BLaER1 treated with 17β-estradiol and CSF1 and Interleukin-3, amounts not matched to agents 10 nM and 100 nM (cell line): ENCODE measurements around the gene ATP6V1F.

Experiments
- H3K27ac ChIP-seq, 11 experiments: shearing (Covaris generic); formaldehyde crosslinking; 2 replicates each; pipeline ENCODE4 v1.8.1; 2022
- H3K27me3 ChIP-seq, 11 experiments: shearing (Covaris generic); formaldehyde crosslinking; 2 replicates each; pipeline ENCODE4 v1.8.1; 2022
- H3K36me3 ChIP-seq, 11 experiments: shearing (Covaris generic); formaldehyde crosslinking; 2 replicates each; pipeline ENCODE4 v1.8.1; 2022
- H3K4me1 ChIP-seq, 10 experiments: shearing (Covaris generic); formaldehyde crosslinking; 2 replicates each; pipeline ENCODE4 v1.8.1; 2022
- H3K4me2 ChIP-seq, 11 experiments: shearing (Covaris generic); formaldehyde crosslinking; 2 replicates each; pipeline ENCODE4 v1.8.1; 2022
- H3K4me3 ChIP-seq, 10 experiments: shearing (Covaris generic); formaldehyde crosslinking; 2 replicates each; pipeline ENCODE4 v1.8.1; 2022
- H3K9ac ChIP-seq, 11 experiments: shearing (Covaris generic); formaldehyde crosslinking; 2 replicates each; pipeline ENCODE4 v1.8.1; 2022
- H3K9me3 ChIP-seq, 11 experiments: shearing (Covaris generic); formaldehyde crosslinking; replicated peaks in 1 of 11; 2 replicates each; pipeline ENCODE4 v1.8.1; 2022
- H4K20me1 ChIP-seq, 11 experiments: shearing (Covaris generic); formaldehyde crosslinking; 2 replicates each; pipeline ENCODE4 v1.8.1; 2022
- Cebpa-rat ChIP-seq, 11 experiments: shearing (Covaris generic); IDR thresholded peaks; 2 replicates each; pipeline ENCODE4 v1.8.1; 2022

Gene ATP6V1F

GRCh38 chr7:128827971-128828711 lies 34.5 kb upstream of the ATP6V1F start:
- peaks cover 0 to 11% (median 0%) of the 10 kb centered on the region in 11 experiments; a peak in 5 of 22 replicates for H4K20me1 ChIP-seq
- no peak overlapping the region for H3K27ac ChIP-seq
- no peak overlapping the region for H3K9ac ChIP-seq
- TF ChIP-seq Cebpa-rat (IDR thresholded peaks at IDR 0.05) = no peak
- H3K4me2 ChIP-seq = no peak overlapping the region
- H3K27me3 ChIP-seq = peaks cover 28 to 49% (median 37%) of the 10 kb centered on the region in 11 experiments
- peaks cover 33 to 40% (median 37%) of the 10 kb centered on the region in 10 experiments for H3K4me1 ChIP-seq
- no peak overlapping the region for H3K4me3 ChIP-seq
- no peaks in the 10 kb centered on the region for H3K9me3 ChIP-seq
- no peaks in the 10 kb centered on the region for H3K36me3 ChIP-seq

GRCh38 chr7:128829391-128830166 lies 33.1 kb upstream of the ATP6V1F start:
- peaks cover 38 to 48% (median 41%) of the 10 kb centered on the region in 10 experiments for H3K4me1 ChIP-seq
- H4K20me1 ChIP-seq = peaks cover 0 to 11% (median 0%) of the 10 kb centered on the region in 11 experiments; a peak in 4 of 22 replicates
- peak overlapping the region in 8 of 10 experiments; percentile 30 to 62 (median 42); a peak in 10 of 20 replicates for H3K4me3 ChIP-seq
- peak overlapping the region; percentile 80 to 94 (median 87) for H3K4me2 ChIP-seq
- H3K9me3 ChIP-seq = no peaks in the 10 kb centered on the region
- no peaks in the 10 kb centered on the region for H3K36me3 ChIP-seq
- H3K27me3 ChIP-seq = peaks cover 28 to 49% (median 37%) of the 10 kb centered on the region in 11 experiments
- H3K9ac ChIP-seq = no peak overlapping the region
- no peak for TF ChIP-seq Cebpa-rat (IDR thresholded peaks at IDR 0.05)
- no peak overlapping the region for H3K27ac ChIP-seq

- Histone ChIP-seq H3K36me3 (no peaks in the 10 kb centered on the region), H3K4me2 (peak within 1 kb of the TSS; percentile 80 to 94 (median 87)), H3K27ac (peak within 1 kb of the TSS in 4 of 11 experiments; percentile 2 to 34 (median 9); a peak in 2 of 22 replicates), H3K9me3 (no peaks in the 10 kb centered on the region), H3K9ac (peak within 1 kb of the TSS in 6 of 11 experiments; percentile 12 to 61 (median 39); a peak in 8 of 22 replicates), H3K4me3 (peak within 1 kb of the TSS; percentile 30 to 62 (median 42)), H3K27me3 (peaks cover 28 to 49% (median 37%) of the 10 kb centered on the region in 11 experiments), H3K4me1 (peaks cover 38 to 48% (median 41%) of the 10 kb centered on the region in 10 experiments), H4K20me1 (peaks cover 0 to 17% (median 0%) of the 10 kb centered on the region in 11 experiments; a peak in 4 of 22 replicates)
- no peak for TF ChIP-seq Cebpa-rat (IDR thresholded peaks at IDR 0.05)
These were observed 32.2 kb upstream of the ATP6V1F start, which contains the start of gene FLNC for GRCh38 chr7:128830231-128831177. Gene FLNC (plus strand): TSS chr7:128830406. CDS start chr7:128830638, 232 bp downstream.

- Histone ChIP-seq H4K20me1 (peaks cover 0 to 17% (median 0%) of the 10 kb centered on the region in 11 experiments; a peak in 4 of 22 replicates), H3K4me1 (peaks cover 38 to 48% (median 41%) of the 10 kb centered on the region in 10 experiments), H3K4me3 (peak overlapping the region in 5 of 10 experiments; percentile 10 to 52 (median 38); a peak in 9 of 20 replicates), H3K9me3 (no peaks in the 10 kb centered on the region), H3K27ac (peak overlapping the region in 4 of 11 experiments; percentile 2 to 34 (median 9); a peak in 2 of 22 replicates), H3K4me2 (peak overlapping the region; percentile 80 to 94 (median 87)), H3K9ac (peak overlapping the region in 6 of 11 experiments; percentile 12 to 61 (median 39); a peak in 7 of 22 replicates), H3K27me3 (peaks cover 28 to 49% (median 37%) of the 10 kb centered on the region in 11 experiments), H3K36me3 (no peaks in the 10 kb centered on the region)
- TF ChIP-seq Cebpa-rat (IDR thresholded peaks at IDR 0.05) = no peak
These were observed 31.3 kb upstream of the ATP6V1F start for GRCh38 chr7:128831178-128831993.

GRCh38 chr7:128831994-128832879 lies 30.4 kb upstream of the ATP6V1F start:
- Histone ChIP-seq H3K4me2 (peak overlapping the region; percentile 80 to 94 (median 87)), H3K36me3 (no peaks in the 10 kb centered on the region), H3K9me3 (no peaks in the 10 kb centered on the region), H3K27ac (peak overlapping the region in 5 of 11 experiments; percentile 1 to 58 (median 37); a peak in 7 of 22 replicates), H3K4me3 (peak overlapping the region in 7 of 10 experiments; percentile 0 to 52 (median 26); a peak in 6 of 20 replicates), H3K4me1 (peaks cover 38 to 48% (median 41%) of the 10 kb centered on the region in 10 experiments), H3K27me3 (peaks cover 28 to 49% (median 37%) of the 10 kb centered on the region in 11 experiments), H4K20me1 (peaks cover 0 to 17% (median 0%) of the 10 kb centered on the region in 11 experiments; a peak in 4 of 22 replicates), H3K9ac (peak overlapping the region in 6 of 11 experiments; percentile 1 to 61 (median 28); a peak in 9 of 22 replicates)
- TF ChIP-seq Cebpa-rat (IDR thresholded peaks at IDR 0.05) = no peak

- H3K9me3 ChIP-seq = no peaks in the 10 kb centered on the region
- peaks cover 0 to 17% (median 0%) of the 10 kb centered on the region in 11 experiments; a peak in 4 of 22 replicates for H4K20me1 ChIP-seq
- no peak for TF ChIP-seq Cebpa-rat (IDR thresholded peaks at IDR 0.05)
- H3K4me1 ChIP-seq = peaks cover 38 to 48% (median 41%) of the 10 kb centered on the region in 10 experiments
- H3K4me3 ChIP-seq = no peak overlapping the region
- peaks cover 28 to 49% (median 37%) of the 10 kb centered on the region in 11 experiments for H3K27me3 ChIP-seq
- H3K4me2 ChIP-seq = peak overlapping the region; percentile 80 to 94 (median 87)
- H3K27ac ChIP-seq = peak overlapping the region in 4 of 11 experiments; percentile 22 to 58 (median 37); a peak in 4 of 22 replicates
- no peaks in the 10 kb centered on the region for H3K36me3 ChIP-seq
- H3K9ac ChIP-seq = peak overlapping the region in 4 of 11 experiments; percentile 14 to 61 (median 40); a peak in 4 of 22 replicates
These were observed 29.8 kb upstream of the ATP6V1F start for GRCh38 chr7:128832880-128833147.
